ENCODE measurements around the gene WNT2. TPM values are rescaled to one million over a fixed set of nuclear protein-coding genes. Genes with fewer than 3 reads are reported as not detected.

Gene WNT2
- total RNA-seq, 1 experiment from 2014 or later = not detected

DNA sequence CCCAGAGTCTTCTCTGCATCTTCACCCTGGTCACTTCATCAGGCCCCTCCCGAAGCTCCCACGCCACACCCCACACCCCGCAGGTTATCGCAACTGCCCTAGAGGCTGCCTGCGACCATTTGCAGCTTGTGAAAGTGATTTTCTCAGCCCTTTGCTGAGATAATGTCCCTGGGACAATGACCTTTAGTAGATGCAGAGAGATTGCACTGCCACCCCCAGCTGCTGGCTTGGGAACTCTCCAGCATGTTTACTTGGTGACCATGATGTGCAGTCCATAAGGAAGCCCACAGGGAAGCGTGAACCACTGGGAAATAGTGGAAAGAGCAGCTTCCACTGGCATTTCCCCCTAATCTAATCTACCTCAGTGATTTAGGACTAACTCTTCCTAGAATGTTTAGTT lies 97.3 kb downstream of the WNT2 start:
- no peak overlapping the region for H3K4me3 ChIP-seq (ENCODE audit: low read depth, low read length)
- CTCF ChIA-PET = no interaction called here
- intact Hi-C loops (cut with micrococcal nuclease; ENCODE audit: unreplicated experiment) = no loop called here
- H3K4me1 ChIP-seq = no peaks in the 10 kb centered on the region; the same call in 1 of the 2 replicates
- no TSS peak for BruUV-seq (replicated peaks)
- POLR2A ChIA-PET = no interaction called here
- H3K9me3 ChIP-seq = no peaks in the 10 kb centered on the region
- H3K27me3 ChIP-seq (replicated peaks; ENCODE audit: control insufficient read depth, insufficient read depth, low read length) = no peaks in the 10 kb centered on the region
- TF ChIP-seq CTCF (IDR thresholded peaks at IDR 0.05; ENCODE audit: insufficient read depth in 1 of 2, low read depth in 1 of 2, low read length in 1 of 2, severe bottlenecking in 1 of 2, unreplicated experiment in 1 of 2) = no peak
- Mint-ChIP-seq H3K4me3 (ENCODE audit: unreplicated experiment) (no peak overlapping the region), H3K9me3 (ENCODE audit: unreplicated experiment) (no peaks in the 10 kb centered on the region), H3K27me3 (ENCODE audit: insufficient read depth, unreplicated experiment) (no peaks in the 10 kb centered on the region), H3K4me1 (ENCODE audit: low read depth, unreplicated experiment) (no peaks in the 10 kb centered on the region), H3K27ac (ENCODE audit: unreplicated experiment) (no peak overlapping the region), H3K36me3 (ENCODE audit: insufficient read depth, unreplicated experiment) (peaks cover 13% of the 10 kb centered on the region)
- DNase-seq = no peak
- H3K36me3 ChIP-seq (ENCODE audit: control insufficient read depth, insufficient read depth, low read length) = 0 out of 2 replicates have a peak, but pooled peaks cover 1% of the 10 kb centered on the region

Other genes with a start within 250 kb of the WNT2 start
- not detected in 2 replicates for gene ASZ1, start 104.4 kb upstream of the WNT2 start, total RNA-seq (2022)
- gene CFTR, start 157.0 kb upstream of the WNT2 start, total RNA-seq (2022) = 130 and 132 TPM in 2 replicates

Data from Caco-2 (cell line).